ENCODE results near the gene KRT86.

The KRT86 gene

DNA sequence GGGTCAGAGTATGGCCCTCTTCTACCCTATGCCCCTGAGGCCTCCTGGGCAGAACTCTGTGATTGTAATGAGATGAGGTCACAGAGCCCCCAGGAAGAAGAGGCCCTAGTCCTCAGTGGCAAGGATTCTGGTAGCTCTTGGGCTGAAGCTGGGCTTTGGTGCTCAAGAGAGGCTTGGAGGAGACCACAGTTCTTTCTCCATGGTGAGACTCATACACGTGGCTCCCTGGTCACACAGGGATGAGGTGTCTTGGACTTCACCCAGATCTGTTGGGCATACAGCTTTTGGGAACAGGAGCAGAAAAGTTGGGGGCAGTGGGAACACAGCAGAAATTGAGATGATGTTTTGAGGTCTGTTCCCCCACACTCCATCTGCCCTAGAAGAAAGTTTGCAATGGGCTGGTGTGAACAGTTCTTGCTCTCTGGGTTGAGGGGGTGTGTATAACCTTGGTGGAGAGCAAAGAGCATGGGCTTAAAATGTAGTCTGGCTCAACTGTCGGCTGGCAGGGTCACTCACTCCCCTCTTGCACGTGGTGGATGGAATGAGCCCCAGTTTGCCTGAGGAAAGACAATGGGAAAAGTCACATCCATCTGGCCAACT is at the start of gene KRT86:
Gene KRT86 (plus strand): TSS at position 125 of the 600 bp plus-strand sequence. CDS start 27,272 bp downstream, outside the sequence.
- no peak for DNase-seq

DNA sequence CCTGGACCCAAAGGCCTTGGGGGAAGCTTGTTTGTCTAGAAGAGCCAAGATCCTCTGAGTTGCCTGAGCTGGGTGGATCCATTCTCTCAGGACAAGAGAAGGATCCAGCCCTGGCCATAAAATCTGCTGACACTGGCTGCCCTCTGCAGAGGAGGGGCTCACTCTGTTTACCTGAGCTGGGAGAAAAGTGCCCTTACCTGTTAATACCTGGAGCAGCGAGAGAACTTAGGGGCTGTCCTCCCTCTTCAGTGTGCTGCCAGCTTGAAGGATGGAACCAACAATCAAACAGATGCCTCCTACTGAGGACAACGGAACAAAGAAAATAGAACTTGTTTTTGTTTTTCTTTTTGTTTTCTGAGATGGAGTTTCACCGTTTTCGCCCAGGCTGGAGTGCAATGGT is 48.7 kb upstream of the KRT86 start:
- DNase-seq, result no peak

DNA sequence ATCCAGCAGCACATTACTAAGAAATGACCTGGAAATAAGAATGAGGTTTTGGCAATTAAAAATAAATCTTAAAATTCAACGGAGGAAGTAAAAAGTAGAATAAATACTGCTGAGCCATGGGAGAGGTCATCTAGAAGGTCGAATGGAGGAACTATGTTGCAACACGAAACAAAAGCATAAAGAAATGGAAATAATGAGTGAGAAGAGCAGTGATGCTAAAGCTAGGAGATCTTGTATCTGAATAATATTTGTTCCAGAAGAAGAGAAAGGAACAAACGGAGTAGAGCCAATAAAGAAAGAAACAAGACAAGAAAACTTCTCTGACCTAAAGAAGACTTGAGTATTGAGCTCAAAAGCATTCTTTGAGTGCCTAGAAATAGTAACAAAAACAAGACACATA is 48.0 kb upstream of the KRT86 start:
- DNase-seq, result no peak

DNA sequence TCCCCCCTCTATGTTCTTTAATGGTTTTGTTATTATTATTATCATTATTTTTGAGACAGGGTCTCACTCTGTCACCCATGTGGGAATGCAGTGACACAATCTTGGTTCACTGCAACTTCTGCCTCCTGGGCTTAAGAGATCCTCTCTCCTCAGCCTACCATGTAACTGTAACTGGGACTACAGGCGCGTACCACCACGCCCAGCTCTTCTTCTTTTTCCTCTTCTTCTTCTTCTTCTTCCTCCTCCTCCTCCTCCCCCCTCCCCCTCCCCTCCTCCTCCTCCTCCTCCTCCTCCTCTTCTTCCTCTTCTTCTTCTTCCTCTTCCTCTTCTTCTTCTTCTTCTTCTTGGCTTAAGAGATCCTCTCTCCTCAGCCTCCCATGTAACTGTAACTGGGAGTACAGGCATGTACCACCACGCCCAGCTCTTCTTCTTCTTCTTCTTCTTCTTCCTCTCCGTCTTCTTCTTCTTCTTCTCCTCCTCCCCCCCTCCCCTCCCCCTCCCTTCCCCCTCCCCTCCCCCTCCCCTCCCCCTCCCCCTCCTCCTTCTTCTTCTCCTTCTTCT is 46.8 kb upstream of the KRT86 start:
- no peak for DNase-seq

DNA sequence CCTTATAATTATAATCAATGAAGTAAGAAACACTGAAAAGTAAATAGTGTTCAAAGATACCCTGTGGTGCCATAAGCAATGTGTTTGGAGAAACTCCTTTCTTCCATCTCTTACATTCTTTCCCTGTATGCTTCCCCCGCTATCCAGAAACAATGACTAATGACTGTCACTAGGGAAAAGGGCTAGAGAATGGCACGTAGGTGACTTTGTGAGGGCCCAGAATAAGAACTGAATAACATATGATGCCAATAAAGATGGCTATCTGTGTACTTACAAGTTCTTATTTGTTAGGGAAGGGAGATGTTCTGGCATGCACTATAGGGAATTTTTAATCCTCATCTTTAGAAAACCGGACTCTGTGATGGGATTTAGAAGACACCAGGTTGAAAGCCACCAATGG is 46.1 kb upstream of the KRT86 start:
- no peak for DNase-seq

DNA sequence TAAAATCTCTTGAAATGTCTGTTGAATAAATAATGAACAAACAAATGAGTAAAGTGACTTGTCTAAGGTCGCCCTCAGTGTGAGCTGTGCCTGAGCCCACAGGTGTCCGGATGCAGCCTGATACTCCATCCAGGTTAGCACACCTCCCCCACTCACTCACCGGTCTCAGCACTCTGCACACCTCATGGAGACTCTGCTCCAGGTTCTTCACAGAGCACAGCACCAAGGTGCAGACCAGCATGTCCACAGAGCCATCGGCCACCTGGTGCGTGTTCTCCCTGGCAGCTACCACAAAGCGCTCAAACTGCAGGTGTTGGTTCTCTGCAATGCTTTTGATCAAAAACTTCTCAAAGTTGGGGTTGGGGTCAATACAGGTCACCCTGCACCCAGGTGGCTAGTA is 45.5 kb upstream of the KRT86 start:
- no peak for DNase-seq

DNA sequence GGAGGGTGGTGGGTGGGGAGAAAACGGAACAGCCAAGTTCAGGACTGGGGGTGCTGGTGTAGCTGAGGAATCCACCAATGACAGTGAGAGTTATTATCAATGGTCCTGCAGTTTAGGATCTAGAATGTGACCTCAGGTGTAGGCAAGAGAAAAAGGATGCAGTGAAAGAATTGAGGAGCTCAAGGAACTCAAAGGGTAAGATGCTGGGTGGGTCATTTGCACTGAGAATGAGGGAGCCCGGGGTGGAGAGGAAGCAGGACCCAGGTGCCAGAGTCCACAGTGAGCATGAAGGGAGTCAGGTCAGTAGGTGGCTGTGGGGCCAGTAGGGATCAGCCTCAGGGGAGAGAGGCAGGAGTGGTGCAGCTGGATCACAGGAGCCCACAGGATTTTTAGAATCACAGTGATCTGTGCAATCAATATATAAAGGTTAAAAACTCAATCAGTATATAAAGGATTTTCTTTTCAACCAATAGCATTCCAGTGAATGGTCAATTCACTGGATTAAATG is 44.6 kb upstream of the KRT86 start:
- no peak for DNase-seq

DNA sequence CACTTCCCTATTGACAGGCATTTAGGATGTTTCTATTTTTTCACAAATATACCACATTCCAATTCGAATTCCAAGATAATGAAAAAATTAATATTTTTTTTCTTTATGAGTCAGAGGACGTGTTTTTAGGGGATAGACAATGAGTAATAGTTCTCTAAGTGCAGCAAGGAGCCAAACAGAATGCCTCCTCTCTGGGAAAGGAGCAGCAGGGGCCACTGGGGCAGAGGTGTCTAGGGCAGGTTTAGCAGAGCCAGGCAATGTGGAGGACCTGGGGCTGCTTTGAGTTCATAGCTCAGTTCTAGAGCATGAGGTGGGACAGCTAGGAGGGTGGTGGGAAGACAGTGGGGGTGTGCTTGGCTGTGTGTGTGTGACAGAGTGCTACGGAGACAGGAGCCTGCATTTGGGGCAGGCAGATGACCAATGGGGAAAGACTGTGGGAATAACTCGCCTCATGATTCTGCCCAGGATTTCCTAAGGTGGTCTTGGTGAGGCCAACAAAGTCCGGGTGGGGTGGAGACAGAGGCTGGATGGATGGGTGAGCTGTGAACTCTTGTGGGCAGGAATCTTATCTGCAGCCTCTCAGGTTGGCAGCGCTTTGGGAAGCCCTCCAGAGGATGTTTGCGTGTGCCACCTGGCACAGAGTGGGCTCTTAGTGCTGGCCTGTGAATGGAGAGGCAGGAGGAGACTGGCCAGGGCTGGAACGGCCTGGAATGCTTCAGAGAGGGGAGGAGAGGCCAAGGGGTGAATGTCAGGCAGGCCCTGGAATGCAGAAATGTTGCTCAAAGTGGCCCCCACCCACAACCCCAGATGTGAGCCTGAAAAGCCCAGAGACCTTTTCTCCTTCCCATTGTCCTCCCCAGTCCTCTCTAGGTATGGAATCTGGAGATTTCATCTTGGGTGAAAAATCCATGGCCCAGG is 43.8 kb upstream of the KRT86 start:
- DNase-seq, result no peak

DNA sequence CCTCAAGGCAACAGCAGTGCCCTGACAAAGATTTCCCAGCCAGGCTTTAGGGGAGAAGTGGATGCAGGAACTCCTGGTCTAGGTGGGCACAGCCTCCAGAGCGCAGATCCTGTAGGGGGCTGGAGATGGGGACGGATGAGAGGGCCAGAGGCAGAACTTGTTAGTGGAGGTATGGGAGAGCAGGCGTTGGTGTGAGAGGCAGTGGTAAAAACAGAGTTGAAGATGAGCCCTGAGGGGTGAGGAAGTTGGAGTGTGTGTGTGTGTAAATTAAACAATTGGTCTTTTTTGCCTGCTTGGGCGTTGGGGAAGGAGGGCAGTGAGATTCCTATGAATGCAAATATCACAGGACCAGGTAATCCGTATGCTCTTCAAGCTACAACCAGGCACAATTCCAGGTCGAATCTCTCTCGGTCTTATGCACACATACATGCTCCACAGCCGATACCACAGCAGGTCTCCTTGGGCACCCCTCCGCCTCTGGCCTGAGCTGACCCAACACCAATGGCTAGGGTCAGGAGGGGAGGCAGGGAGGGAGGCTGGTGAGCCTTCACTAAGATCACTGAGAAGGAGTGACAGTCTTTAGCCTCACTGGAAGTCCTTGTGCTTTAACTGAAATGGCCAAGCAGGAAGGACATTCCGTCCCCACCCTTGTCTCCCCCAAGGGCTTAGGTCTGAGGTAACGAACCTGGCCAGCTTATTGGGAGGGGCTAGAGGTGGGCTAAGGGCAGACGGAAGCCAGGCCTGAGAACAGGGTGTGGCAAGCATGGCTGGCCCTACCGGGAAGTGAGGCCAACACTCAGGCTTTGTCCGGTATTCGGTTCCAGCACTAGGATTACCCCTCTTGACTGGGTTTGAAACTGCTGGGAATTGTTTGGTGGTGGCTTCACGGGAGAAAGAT is 42.9 kb upstream of the KRT86 start:
- no peak for DNase-seq

DNA sequence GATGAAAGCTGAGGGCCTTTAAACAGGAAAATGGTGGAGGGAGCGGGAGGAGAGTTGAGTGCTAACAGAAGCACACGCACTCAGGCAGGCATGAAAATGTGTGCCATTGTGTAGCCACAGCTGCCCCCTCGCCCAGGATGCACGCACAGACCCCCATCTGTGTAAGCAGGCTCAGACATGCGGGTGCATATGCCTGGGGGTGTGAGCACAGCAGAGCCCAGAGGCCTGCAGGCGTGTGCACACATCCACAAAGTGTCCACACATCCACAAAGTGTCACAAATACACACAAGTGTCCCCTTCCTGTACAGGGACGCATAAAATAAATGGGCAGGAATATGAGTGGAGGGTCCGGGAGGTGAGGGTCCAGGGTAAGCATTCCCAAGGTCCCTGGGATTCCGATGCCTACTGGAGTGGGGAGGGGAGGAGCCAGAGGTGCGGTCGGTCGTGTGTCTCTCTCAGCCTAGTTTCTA is 42.2 kb upstream of the KRT86 start:
- DNase-seq, result no peak

DNA sequence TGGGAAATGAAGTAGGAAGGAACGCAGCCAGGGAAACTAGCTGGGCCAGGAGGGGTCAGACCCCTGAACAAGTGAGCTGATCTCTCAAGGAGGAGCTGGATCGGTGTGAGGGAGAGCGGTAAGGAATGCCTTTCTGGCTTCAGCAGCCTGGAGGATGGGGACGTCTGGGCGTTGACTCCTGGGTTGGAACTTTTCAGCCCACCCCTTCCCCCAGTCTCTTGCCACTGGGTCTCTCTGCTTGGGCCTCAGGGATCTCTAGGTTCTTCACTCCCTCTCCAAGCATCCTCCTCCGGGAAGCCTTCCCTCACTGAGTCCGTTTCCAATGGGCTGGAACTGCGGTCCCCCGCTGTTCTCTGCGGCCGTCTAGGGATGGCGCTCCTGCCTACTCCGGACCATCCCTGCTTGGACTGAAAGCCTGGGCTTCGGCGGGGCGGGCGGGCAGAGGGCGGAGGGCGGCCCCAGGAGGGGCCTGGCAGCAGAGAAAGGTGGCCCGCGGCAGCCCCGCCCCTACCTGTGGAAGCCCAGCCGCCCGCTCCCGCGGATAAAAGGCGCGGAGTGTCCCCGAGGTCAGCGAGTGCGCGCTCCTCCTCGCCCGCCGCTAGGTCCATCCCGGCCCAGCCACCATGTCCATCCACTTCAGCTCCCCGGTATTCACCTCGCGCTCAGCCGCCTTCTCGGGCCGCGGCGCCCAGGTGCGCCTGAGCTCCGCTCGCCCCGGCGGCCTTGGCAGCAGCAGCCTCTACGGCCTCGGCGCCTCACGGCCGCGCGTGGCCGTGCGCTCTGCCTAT is 41.6 kb upstream of the KRT86 start, which contains the start of gene KRT7:
Gene KRT7 (plus strand): TSS at position 570 of the 788 bp plus-strand sequence. CDS start 54 bp downstream, at position 624.
- DNase-seq, result no peak

DNA sequence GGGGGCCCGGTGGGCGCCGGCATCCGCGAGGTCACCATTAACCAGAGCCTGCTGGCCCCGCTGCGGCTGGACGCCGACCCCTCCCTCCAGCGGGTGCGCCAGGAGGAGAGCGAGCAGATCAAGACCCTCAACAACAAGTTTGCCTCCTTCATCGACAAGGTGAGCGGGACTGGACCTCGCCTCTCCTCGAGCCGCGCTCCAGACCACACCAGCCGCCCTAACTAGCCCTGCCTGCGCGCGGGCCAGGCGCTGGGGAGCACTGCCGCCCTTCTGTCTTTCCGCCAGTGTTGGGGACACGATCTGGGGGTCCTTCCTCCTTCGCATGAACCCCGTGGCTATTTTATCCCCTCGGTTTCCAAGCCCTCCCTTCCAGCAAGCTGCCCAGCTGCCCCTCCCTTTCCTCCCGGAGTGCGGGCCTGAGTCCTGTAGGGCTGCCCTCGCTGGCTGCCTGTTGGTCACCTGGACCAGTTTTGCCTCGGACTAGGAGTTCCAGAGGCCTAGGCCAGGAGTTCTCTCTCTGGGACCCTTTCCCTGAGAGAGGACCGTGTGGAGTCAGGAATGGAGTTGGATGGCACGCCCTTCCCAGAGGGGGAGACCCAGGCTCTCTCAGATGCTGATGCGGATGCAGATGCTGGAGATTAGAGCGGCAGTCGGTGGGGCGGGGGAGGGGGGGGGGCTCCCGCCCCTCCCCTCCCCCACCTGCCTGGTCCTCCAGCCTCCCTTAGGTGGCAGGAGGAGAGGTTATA is 40.8 kb upstream of the KRT86 start:
- no peak for DNase-seq

DNA sequence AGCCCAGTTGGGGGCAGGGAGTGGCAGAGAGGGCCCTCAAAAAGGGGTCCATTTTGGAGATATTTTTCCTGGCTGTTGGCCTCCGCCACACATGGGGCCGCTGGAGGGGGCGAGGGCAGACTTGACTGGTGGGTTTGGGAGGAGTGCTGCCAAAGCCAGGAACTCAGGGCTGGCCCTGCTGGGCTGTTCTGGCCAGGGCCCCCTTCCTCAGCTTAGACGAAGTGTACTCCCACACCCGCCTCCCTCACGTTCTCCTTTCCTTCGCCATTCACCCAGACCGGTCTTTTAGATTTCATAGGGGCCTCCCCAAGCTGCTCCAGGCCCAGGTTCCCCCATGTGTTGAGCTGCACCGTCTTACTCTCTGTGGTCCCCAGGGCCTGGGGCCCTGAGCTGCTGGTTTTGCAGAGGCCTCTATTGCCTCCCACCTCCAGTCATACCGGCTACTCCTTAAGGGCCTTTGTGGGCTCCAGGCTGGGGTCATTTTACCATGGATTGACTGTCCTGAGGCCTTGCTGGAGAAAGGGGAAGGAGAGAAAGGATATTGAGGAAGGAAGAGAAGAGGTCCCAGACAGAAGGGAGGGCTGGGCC is 40.1 kb upstream of the KRT86 start:
- no peak for DNase-seq

DNA sequence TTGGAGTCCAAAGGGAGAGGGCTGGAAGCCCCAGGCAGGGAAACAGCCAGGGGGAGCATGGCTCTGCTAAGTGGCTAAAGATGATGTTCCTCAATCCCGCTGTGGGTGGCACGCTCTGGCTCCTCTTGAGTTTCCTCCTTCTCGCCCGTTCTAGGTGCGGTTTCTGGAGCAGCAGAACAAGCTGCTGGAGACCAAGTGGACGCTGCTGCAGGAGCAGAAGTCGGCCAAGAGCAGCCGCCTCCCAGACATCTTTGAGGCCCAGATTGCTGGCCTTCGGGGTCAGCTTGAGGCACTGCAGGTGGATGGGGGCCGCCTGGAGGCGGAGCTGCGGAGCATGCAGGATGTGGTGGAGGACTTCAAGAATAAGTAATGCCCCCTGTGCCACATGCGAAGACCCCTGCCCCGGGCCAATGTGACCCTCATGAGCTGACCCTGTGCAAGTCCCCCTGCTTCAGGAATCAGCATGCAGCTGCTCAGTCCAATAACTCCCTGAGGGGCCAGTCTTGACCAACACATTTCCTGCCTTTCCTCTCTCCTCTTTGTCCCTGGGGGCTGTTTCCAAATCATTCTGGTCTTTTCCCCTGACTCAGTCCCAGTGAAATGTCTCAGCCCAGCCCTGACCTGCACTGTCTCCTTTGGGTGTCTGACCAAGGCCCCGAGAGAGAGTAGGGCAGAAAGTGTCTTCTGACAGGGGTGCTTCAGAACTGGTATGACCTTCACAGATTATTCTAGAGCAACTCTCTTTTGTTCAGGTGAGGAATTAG is 39.3 kb upstream of the KRT86 start:
- no peak for DNase-seq

DNA sequence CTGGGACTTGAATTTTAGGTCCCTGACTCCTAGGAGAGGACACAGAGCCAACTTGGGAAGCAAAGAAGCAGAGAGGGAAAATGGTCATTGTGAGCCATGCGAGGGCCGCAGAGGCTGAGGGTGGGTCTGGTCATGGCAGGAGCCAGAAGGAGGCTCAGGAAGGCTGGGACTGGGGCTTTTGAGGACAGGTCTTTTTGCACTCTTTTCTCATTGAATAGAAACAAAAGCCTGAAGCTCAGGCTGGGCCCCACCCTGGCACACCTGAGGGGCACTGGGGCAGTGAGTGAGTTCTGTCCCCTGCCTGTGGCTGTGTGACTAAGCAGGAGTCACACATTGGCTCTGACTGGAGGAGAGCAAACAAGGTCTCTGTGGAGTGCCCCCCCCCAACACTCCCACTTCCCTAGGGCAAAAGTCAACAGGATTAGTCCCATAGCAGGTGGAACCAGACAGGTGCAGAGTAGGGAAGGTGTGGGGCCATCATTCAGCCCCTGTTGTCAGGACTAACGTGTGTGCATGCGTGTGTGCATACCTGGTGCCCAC is 38.6 kb upstream of the KRT86 start:
- no peak for DNase-seq

DNA sequence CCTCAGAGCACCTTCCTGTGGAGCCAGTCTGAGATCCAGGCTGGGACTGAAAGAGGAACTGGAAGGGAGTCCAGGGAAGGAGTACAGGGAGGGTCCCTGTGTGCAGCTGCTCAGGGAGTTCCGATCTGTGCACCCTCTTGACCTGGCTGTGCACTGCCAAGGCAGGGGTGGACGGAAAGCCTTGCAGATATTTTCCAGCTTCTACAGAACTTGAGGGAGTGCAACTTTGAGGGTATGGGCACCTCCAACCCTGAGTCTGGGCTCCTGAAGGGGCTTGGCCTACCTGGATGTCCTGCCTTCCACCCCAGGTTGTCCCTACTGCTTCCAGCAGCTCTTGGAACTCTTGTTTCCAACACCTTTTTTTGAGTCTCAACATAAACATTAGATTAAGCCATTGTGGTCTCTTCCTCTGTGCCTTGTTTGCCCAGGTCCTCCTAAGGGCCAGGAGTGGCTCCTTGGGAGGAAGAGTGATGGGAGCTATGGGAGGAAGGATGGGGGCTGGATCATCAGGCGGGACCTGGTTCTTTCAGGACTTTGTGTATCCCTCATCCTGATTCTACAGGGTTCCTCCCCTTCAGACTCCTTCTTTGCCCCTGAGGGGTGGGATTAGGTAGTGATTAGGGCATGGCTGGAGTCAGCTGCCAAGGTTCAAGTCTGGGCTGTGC is 37.9 kb upstream of the KRT86 start:
- no peak for DNase-seq

DNA sequence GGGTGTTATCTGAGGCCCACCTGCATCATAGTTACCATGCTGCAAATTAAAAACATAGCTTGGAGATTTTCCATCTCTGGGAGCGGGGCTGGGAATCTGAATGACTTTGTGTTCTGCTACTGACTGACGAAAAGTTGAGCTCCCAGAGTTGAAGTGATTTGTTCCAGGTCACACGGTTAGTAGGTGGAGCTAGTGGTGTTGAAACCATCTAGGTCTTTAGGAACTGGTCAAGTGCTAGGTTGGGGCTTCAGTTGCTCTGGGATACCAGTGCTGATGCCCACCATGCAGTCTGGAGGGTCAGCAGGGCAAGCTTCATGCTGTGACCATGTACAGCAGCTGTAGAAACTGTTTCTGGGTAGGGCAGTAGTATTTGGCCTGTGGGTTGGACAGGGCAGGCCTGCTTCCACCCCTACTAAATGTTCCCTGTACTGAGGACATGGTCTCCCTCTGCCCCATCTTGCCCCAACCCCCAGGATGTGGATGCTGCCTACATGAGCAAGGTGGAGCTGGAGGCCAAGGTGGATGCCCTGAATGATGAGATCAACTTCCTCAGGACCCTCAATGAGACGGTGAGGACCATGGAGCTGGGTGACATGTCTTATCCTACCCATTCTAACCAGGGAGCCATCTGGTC is 36.1 kb upstream of the KRT86 start:
- DNase-seq, result no peak

DNA sequence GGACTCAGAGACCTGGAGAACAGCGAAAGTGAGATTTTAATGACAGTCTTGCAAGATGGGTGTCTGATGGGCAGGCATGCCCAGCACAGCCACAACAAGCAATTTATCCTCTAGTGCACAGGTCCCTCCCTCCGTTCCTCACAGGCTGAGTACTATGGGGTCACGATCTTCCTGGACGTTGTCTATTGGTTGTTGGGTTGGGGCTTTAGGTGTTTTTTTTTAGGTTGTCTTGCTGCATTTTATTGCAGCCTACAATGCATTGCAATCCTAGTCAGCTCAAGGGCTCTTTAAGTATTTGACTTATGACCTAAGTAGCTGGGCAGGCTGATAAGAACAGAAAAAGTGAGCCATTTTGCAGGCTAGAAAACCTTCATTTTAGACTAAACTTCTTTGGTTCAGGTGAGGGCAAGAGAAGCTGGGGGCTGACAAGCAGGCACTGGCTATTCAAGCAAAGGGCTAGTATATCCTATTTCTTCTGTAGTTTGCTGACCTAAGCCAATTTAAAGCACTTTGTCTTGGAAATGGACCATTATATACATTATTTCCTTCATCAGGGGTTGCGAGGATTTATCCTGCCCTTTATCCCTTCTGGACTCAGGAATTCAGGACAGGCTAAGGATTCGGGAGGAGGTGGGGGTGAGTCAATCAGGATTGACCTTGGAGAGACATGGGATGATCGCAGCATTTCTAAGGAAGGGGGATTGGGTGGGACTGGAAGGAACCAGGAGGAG is 35.4 kb upstream of the KRT86 start:
- no peak for DNase-seq

All from activated gamma-delta T cell treated with Interleukin-2 at 50 U/mL for 16 hours (primary cell).